Muscle of arm (tissue), 12 donors: ENCODE measurements around the gene DIS3L2. TPM values are rescaled to one million over a fixed set of nuclear protein-coding genes. Genes with fewer than 3 reads are reported as not detected.
"Not testable (repeated sequence)": the region's sequence is repeated elsewhere in the genome, so short reads cannot be mapped to it uniquely, and the experiment has no call there.

Experiments
- DNase-seq: peaks from one replicate; pipeline ENCODE4 v3.0.0-alpha.2; 2013
- polyA plus RNA-seq, 12 donors: library from polyadenylated mRNA; unstranded; fragments of 120-200 nt; gene quantifications; one replicate each; pipeline ENCODE4 v1.2.1, GENCODE V29; 2013; ENCODE audit not compliant: insufficient read length in 12 of 12

The DIS3L2 gene
- polyA plus RNA-seq, 12 donors = 18.9 to 49.8 (median 20.4) TPM; not detected in 1

- DNase-seq = no peak
These were observed 39.6 kb downstream of the DIS3L2 start for GRCh38 chr2:232001073-232001472.

DNA sequence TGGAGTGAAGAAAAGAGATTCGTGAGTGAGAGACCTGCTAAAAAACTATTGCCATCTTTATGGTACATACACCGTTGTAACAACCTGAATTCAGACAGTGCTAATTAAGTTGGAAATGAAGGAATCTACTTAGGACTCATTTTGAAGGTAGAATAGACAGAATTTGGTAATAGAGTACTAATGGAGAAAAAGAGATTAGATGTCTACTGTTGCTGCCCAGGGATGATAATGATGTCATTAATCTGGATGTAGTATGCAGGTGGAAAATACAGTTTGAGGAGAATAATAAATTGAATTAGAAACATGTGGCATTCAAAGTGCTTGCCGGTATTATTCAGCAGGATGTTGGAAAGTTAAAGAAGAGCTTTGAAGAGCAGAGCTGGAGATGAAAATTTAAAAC lies 44.7 kb downstream of the DIS3L2 start:
- no peak for DNase-seq

GRCh38 chr2:232008907-232009638 lies 47.6 kb downstream of the DIS3L2 start:
- no peak for DNase-seq

DNA sequence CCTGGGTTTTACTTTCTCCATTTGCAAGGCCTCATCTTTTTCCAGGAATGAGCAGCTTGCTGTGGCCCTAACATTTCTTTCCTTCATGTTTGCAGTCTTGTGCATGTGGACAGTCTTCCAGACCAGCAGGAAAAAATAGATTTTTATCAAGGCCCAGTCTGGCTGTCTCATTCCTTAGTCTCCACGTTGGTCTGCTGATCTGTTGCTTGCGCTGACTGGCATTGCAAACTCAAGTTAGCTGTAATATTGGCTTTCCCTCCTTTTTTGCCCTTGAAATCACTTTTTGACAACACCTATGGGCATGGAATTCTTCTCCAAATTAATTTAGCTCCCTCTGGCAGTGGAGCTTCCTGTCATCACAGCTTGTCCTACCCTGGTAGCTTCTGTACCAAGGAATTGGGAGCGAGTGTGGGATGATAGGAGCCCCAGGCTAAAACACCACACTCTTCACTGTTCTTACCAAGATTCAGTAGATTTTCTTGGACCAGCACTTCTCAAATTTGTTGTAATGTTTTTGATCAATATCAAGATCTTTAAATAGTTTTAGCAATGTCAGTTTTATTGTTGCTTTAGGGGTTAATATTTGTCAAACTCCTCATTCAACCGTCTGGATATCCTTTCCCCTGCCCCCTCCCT lies 48.2 kb downstream of the DIS3L2 start:
- no peak for DNase-seq

DNA sequence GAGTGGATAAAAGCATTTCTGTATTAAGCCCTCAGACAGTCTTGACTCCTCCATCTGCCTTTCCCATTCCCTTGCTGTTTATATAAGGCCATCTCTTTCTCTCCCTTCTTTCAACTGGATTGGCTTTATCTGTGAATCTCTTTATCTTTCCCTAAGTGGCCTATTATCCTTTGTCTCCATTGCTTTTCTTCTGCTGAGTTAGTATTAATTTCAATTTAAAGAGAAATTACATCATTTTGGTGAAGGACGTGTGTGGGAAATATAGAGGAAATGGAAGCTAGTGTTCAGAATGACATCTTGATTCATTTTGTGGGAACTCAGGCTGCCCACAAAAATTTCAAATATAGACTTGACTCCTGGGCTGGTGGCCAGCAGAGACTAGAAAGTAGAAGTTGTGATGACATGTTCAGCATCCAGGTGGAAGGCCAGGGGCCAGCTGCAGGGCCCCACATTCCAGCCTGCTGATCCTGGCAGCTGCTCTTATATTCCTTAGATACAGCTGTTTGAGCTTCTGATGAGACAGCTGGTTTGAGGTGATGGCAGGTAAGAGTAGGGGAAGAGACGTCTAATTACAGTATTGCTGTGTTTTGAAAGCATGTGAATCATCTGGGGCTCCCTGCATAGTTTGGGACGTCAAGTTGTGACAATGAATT lies 52.3 kb downstream of the DIS3L2 start:
- DNase-seq = no peak

GRCh38 chr2:232014681-232015080 lies 53.2 kb downstream of the DIS3L2 start:
- no peak for DNase-seq

GRCh38 chr2:232018181-232018580 lies 56.7 kb downstream of the DIS3L2 start:
- peak; percentile 85 for DNase-seq

GRCh38 chr2:232022718-232023117 lies 61.2 kb downstream of the DIS3L2 start:
- DNase-seq = no peak

DNA sequence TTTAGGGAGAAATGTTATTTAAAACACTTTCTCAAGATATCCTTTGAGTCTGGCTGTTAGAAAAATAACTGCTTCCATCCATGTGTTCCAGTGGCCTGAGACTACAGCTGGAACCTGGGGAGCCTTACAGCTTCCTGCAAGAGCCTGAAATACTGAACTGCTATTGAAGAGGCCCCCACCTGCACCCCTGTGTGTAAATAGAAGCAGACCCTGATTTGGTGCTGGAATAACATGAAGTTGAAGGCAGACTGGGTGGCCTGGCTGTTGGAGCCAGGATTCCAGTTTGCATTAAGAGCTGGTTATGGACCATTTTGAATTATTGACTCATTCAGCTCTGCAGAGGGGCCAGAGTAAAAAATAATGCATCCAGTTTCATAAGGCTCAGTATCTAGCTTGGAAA lies 61.9 kb downstream of the DIS3L2 start:
- no peak for DNase-seq

GRCh38 chr2:232024457-232024856 lies 62.9 kb downstream of the DIS3L2 start:
- no peak for DNase-seq

- DNase-seq = no peak
These were observed 65.4 kb downstream of the DIS3L2 start for GRCh38 chr2:232026910-232027309.

- DNase-seq = no peak
These were observed 66.0 kb downstream of the DIS3L2 start for GRCh38 chr2:232027530-232027929.

DNA sequence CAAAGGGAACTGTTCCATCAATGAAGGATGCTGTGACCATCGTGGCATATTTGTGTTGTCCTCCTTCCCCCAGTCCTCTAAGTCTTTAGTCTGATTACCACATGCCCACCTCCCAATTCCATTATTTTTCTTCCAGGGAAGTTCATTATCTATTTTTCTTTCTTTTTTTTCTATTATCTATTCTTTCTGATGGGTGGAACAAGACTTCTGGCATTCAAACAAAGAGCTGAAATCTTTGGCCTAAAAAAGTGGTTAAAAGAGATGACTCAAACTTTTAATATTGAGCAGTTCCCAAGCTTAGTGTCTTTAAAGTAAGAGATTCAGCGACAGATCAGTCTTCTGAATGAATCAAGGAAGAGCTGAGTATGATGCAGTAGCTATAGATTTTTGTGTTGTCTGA lies 66.6 kb downstream of the DIS3L2 start:
- DNase-seq = no peak

GRCh38 chr2:232028631-232029030 lies 67.1 kb downstream of the DIS3L2 start:
- DNase-seq = peak; percentile 49

DNA sequence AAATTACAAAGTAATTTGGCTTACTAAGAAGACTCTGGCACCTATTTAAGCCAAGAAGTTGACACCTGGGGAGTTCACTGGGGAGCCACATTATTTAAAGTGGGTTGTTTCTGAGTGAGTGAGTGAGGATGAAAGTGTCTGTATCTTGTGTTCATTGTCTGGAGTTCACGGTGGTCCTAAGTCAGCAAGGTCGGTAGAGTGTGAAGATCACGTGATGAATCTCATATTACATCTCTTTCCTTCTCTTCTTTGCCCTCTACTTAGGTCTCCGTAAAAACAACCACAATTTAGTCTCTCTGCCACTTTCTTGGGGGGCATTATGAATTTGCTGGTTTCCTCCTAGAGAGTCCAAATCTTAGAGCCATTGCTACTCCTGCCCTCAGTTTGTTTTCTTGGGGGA lies 67.8 kb downstream of the DIS3L2 start:
- DNase-seq = no peak

GRCh38 chr2:232030229-232030628 lies 68.7 kb downstream of the DIS3L2 start:
- no peak for DNase-seq

DNA sequence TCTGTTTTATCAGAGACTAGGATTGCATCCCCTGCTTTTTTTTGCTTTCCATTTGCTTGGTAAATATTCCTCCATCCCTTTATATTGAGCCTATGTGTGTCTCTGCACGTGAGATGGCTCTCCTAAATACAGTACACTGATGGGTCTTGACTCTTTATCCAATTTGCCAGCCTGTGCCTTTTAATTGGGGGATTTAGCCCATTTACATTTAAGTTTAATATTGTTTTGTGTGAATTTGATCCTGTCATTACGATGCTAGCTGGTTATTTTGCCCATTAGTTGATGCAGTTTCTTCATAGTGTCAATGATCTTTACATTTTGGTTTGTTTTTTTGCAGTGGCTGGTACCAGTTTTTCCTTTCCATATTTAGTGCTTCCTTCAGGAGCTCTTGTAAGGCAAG lies 73.8 kb downstream of the DIS3L2 start:
- DNase-seq = not testable (repeated sequence)

- DNase-seq = not testable (repeated sequence)
These were observed 75.4 kb downstream of the DIS3L2 start for GRCh38 chr2:232036876-232037275.

- DNase-seq = no peak
These were observed 76.9 kb downstream of the DIS3L2 start for GRCh38 chr2:232038251-232038880.

DNA sequence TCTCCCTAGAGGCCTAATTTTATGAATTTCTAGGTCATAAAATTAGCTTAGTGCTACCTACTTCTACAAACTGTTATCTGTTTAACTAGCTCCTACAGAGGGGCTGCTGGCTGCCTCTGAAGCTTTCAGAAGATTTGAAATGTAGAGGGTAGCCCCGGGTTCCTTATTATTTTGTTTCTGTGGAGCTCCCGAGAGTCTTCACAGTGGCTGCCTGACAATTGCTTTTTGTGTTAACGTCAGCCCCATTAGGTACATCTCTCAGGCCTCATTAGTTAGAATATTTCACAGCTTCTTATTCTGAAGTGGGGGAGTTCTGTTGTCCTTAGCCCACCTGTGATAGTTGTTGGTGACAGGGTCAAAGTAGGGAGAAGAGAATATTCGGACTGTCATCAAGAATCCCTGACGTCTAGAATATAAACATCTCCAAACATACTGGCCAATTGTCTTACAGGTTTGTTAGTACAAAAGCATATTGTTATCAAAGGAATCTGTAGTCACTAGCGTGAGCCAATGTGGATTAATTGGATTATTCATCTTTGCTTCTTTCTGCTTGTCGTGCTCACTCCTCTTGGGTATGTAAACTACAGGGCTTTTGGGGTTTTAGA lies 77.5 kb downstream of the DIS3L2 start:
- DNase-seq = no peak

DNA sequence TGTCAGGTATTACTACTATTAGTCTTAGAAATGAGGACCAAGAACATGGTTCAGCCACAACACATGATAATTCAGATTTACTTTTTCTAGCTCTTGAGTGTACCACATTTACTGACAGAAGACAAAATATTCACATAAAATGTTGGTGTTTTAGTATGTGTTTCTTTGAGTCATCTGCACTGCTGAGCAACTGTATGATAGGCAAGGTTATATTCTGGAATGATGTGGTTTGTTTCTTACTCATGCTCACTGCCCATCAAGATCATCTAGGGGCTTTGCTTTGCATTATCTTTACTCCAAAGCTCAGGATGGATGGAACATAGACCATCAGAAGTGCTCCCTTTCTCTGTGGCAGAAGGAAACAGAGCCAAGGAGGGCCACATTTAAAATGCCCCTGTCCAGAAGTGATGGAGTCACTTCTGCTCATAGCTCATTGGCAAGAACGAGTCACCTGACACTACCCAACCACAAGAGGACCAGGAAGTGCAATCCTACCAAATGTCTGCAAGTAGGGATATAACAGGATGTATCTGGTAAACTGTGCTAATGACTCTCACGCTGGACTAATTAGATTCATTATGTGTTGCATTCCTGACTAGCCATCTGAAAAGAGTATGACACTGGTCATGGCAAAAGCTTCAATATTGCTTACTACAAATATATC lies 81.5 kb downstream of the DIS3L2 start:
- no peak for DNase-seq

DNA sequence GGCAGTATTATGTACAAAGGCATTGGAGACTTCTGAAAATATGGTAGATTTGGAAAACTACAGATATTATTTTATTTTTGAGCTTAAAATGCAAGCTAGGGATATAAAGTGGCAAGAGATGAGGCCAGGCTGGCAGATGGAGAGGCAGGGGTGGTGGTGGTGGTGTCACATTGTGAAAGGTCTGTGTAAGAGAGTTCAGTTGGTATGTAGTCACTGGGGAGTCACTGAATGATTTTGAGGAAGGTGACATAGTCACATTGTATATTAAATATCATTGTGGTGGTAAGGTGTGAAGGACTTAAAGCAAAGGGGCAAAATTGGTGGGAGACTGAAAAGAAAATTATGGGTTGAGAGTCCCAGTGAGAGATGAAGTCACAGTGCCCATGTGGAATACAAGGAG lies 82.5 kb downstream of the DIS3L2 start:
- DNase-seq = no peak
